Activated T-cell treated with anti-CD3 and anti-CD28 coated beads, Interleukin-2, amount 50 U/mL, for 1 hour (primary cell): ENCODE results near the gene CASTOR2.
"Not testable (repeated sequence)": the region's sequence is repeated elsewhere in the genome, so short reads cannot be mapped to it uniquely, and the experiment has no call there.

Experiments
- DNase-seq: peaks from one replicate; pipeline ENCODE4 v3.0.0-alpha.2; 2020

CASTOR2 gene

GRCh38 chr7:74996361-74996760 is 31.9 kb downstream of the CASTOR2 start:
- not testable (repeated sequence) for DNase-seq

GRCh38 chr7:74997811-74998210 is 33.3 kb downstream of the CASTOR2 start:
- DNase-seq: not testable (repeated sequence)

- DNase-seq: not testable (repeated sequence)
These were observed 36.9 kb downstream of the CASTOR2 start for GRCh38 chr7:75001356-75001755.

GRCh38 chr7:75010036-75010435 is 45.5 kb downstream of the CASTOR2 start:
- DNase-seq: no peak

- no peak for DNase-seq
These were observed 53.3 kb downstream of the CASTOR2 start for GRCh38 chr7:75017832-75018231.

GRCh38 chr7:75018570-75019364 is 54.3 kb downstream of the CASTOR2 start:
- DNase-seq: no peak

GRCh38 chr7:75019800-75020199 is 55.3 kb downstream of the CASTOR2 start:
- DNase-seq: no peak

- no peak for DNase-seq
These were observed 60.4 kb downstream of the CASTOR2 start for GRCh38 chr7:75024922-75025321.

- DNase-seq: no peak
These were observed 63.8 kb downstream of the CASTOR2 start for GRCh38 chr7:75028299-75028698.

GRCh38 chr7:75033064-75033463 is 68.6 kb downstream of the CASTOR2 start:
- DNase-seq: no peak

GRCh38 chr7:75033826-75034225 is 69.3 kb downstream of the CASTOR2 start:
- DNase-seq: no peak

- no peak for DNase-seq
These were observed 74.0 kb downstream of the CASTOR2 start for GRCh38 chr7:75038508-75038907.

GRCh38 chr7:75039166-75039565 is 74.7 kb downstream of the CASTOR2 start:
- DNase-seq: no peak

- no peak for DNase-seq
These were observed 75.2 kb downstream of the CASTOR2 start for GRCh38 chr7:75039709-75040108.

- no peak for DNase-seq
These were observed 76.0 kb downstream of the CASTOR2 start for GRCh38 chr7:75040512-75040911.

GRCh38 chr7:75042286-75042685 is 77.8 kb downstream of the CASTOR2 start:
- no peak for DNase-seq

GRCh38 chr7:75042831-75043703 is 78.6 kb downstream of the CASTOR2 start:
- no peak for DNase-seq

- DNase-seq: no peak
These were observed 81.4 kb downstream of the CASTOR2 start for GRCh38 chr7:75045881-75046280.

- no peak for DNase-seq
These were observed 84.2 kb downstream of the CASTOR2 start for GRCh38 chr7:75048435-75049379.

GRCh38 chr7:75049817-75050216 is 85.3 kb downstream of the CASTOR2 start:
- no peak for DNase-seq

- DNase-seq: no peak
These were observed 86.0 kb downstream of the CASTOR2 start for GRCh38 chr7:75050501-75050900.

GRCh38 chr7:75054744-75055143 is 90.2 kb downstream of the CASTOR2 start:
- DNase-seq: no peak

- DNase-seq: no peak
These were observed 90.7 kb downstream of the CASTOR2 start for GRCh38 chr7:75055155-75055554.
